HEK293 (cell line): ENCODE measurements around the gene COL19A1.

ENCODE experiments used
- KLF16 ChIP-seq: fragments of 450-650 bp; formaldehyde crosslinking; IDR thresholded peaks from 2 replicates; pipeline ENCODE4 v1.5.1; 2017; ENCODE audit warnings: missing biosample characterization, missing genetic modification characterization
- ZFP3 ChIP-seq: fragments of 450-650 bp; formaldehyde crosslinking; IDR thresholded peaks from 2 replicates; pipeline ENCODE4 v1.5.1; 2016; ENCODE audit warnings: low read depth, missing biosample characterization, missing genetic modification characterization
- ZNF26 ChIP-seq: fragments of 450-650 bp; formaldehyde crosslinking; IDR thresholded peaks from 2 replicates; pipeline ENCODE4 v1.5.1; 2016; ENCODE audit warnings: missing biosample characterization, missing genetic modification characterization
- ZNF843 ChIP-seq: fragments of 450-650 bp; formaldehyde crosslinking; IDR thresholded peaks from 2 replicates; pipeline ENCODE4 v1.5.1; 2016; ENCODE audit warnings: missing biosample characterization, missing genetic modification characterization

GRCh38 chr6:70072540-70073179, 206.3 kb downstream of the COL19A1 start:
- no peak for TF ChIP-seq ZNF843 (tag by site-specific recombination)
- no peak for TF ChIP-seq KLF16 (tag by site-specific recombination)
- no peak for TF ChIP-seq ZNF26 (tag by site-specific recombination)
- no peak for TF ChIP-seq ZFP3 (tag by site-specific recombination)
